Loucy (cell line): ENCODE results near the gene MYL3.

Experiments
- H2AFZ ChIP-seq: fragments of 200-600 bp; sonication (generic); 2 replicates; pipeline ENCODE4 v1.6.0; 2016; ENCODE audit warnings: antibody characterized with exemption, mild to moderate bottlenecking, low read length, moderate library complexity
- H3F3A ChIP-seq: fragments of 200-600 bp; 2 replicates; pipeline ENCODE4 v1.6.0; 2016; ENCODE audit warnings: antibody characterized with exemption, low read depth, mild to moderate bottlenecking
- H3K27me3 ChIP-seq: fragments of 200-600 bp; sonication (generic); 2 replicates; pipeline ENCODE4 v1.6.1; 2014; ENCODE audit warnings: low read length, mild to moderate bottlenecking; ENCODE audit not compliant: insufficient read depth, poor library complexity, severe bottlenecking
- H3K36me3 ChIP-seq: fragments of 200-600 bp; sonication (generic); 2 replicates; pipeline ENCODE4 v1.6.1; 2016; ENCODE audit warnings: low read length; ENCODE audit not compliant: insufficient read depth
- H3K4me1 ChIP-seq: fragments of 200-600 bp; sonication (generic); 2 replicates; pipeline ENCODE4 v1.5.1; 2014; ENCODE audit warnings: low read length, mild to moderate bottlenecking; ENCODE audit not compliant: insufficient read depth, poor library complexity, severe bottlenecking
- H3K4me2 ChIP-seq: fragments of 200-600 bp; sonication (generic); 2 replicates; pipeline ENCODE4 v1.6.0; 2014; ENCODE audit warnings: antibody characterized with exemption, low read length, low read depth, mild to moderate bottlenecking; ENCODE audit not compliant: poor library complexity, severe bottlenecking
- H3K4me3 ChIP-seq: fragments of 200-600 bp; sonication (generic); 2 replicates; pipeline ENCODE4 v1.5.1; 2014; ENCODE audit warnings: low read length, mild to moderate bottlenecking, mixed read lengths; ENCODE audit not compliant: poor library complexity, severe bottlenecking
- H3K79me2 ChIP-seq: fragments of 200-600 bp; sonication (generic); 2 replicates; pipeline ENCODE4 v1.6.1; 2014; ENCODE audit warnings: low read length; ENCODE audit not compliant: insufficient read depth
- H3K9ac ChIP-seq: fragments of 200-600 bp; sonication (generic); 2 replicates; pipeline ENCODE4 v1.6.0; 2014; ENCODE audit warnings: mild to moderate bottlenecking, low read depth, low read length, moderate library complexity; ENCODE audit not compliant: poor library complexity, severe bottlenecking
- H3K9me2 ChIP-seq: fragments of 200-600 bp; sonication (generic); replicated peaks from 2 replicates; pipeline ENCODE4 v1.6.1; 2016; ENCODE audit warnings: low read depth, low read length, mixed read lengths
- H3K9me3 ChIP-seq: fragments of 200-600 bp; sonication (generic); 2 replicates; pipeline ENCODE4 v1.6.1; 2014; ENCODE audit warnings: mild to moderate bottlenecking, antibody characterized with exemption, low read length, low read depth; ENCODE audit not compliant: insufficient read depth
- H4K20me1 ChIP-seq: fragments of 200-600 bp; sonication (generic); 2 replicates; pipeline ENCODE4 v1.6.0; 2014; ENCODE audit warnings: antibody characterized with exemption, low read length, mild to moderate bottlenecking; ENCODE audit not compliant: insufficient read depth, poor library complexity, severe bottlenecking
- EZH2phosphoT487 ChIP-seq: fragments of 200-600 bp; IDR thresholded peaks from 2 replicates; pipeline ENCODE4 v1.6.1; 2018; ENCODE audit warnings: antibody characterized with exemption, mild to moderate bottlenecking, moderate library complexity, borderline replicate concordance
- TF ChIP-seq, protein P1 (sequence below): fragments of 200-600 bp; sonication (generic); conservative IDR thresholded peaks from 2 replicates; pipeline ENCODE4 v1.5.1; 2014; ENCODE audit warnings: mild to moderate bottlenecking, antibody characterized with exemption, low read length

MYL3 gene

GRCh38 chr3:46860810-46861604, 2.2 kb downstream of the MYL3 start:
- no peaks in the 10 kb centered on the region for H4K20me1 ChIP-seq
- no peak overlapping the region for H3K4me3 ChIP-seq
- H3K79me2 ChIP-seq = no peaks in the 10 kb centered on the region
- H3K9ac ChIP-seq = no peak overlapping the region
- H3K9me3 ChIP-seq = no peaks in the 10 kb centered on the region
- no peak overlapping the region for H3K4me2 ChIP-seq
- no peaks in the 10 kb centered on the region for H3K9me2 ChIP-seq
- H3K4me1 ChIP-seq = no peaks in the 10 kb centered on the region
- TF ChIP-seq EZH2phosphoT487 = no peak
- TF ChIP-seq, protein P1, sequence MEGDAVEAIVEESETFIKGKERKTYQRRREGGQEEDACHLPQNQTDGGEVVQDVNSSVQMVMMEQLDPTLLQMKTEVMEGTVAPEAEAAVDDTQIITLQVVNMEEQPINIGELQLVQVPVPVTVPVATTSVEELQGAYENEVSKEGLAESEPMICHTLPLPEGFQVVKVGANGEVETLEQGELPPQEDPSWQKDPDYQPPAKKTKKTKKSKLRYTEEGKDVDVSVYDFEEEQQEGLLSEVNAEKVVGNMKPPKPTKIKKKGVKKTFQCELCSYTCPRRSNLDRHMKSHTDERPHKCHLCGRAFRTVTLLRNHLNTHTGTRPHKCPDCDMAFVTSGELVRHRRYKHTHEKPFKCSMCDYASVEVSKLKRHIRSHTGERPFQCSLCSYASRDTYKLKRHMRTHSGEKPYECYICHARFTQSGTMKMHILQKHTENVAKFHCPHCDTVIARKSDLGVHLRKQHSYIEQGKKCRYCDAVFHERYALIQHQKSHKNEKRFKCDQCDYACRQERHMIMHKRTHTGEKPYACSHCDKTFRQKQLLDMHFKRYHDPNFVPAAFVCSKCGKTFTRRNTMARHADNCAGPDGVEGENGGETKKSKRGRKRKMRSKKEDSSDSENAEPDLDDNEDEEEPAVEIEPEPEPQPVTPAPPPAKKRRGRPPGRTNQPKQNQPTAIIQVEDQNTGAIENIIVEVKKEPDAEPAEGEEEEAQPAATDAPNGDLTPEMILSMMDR = no peak
- H3K36me3 ChIP-seq = no peaks in the 10 kb centered on the region
- no peaks in the 10 kb centered on the region for H3K27me3 ChIP-seq
- H2AFZ ChIP-seq = no peak overlapping the region
- H3F3A ChIP-seq = no peaks in the 10 kb centered on the region

DNA sequence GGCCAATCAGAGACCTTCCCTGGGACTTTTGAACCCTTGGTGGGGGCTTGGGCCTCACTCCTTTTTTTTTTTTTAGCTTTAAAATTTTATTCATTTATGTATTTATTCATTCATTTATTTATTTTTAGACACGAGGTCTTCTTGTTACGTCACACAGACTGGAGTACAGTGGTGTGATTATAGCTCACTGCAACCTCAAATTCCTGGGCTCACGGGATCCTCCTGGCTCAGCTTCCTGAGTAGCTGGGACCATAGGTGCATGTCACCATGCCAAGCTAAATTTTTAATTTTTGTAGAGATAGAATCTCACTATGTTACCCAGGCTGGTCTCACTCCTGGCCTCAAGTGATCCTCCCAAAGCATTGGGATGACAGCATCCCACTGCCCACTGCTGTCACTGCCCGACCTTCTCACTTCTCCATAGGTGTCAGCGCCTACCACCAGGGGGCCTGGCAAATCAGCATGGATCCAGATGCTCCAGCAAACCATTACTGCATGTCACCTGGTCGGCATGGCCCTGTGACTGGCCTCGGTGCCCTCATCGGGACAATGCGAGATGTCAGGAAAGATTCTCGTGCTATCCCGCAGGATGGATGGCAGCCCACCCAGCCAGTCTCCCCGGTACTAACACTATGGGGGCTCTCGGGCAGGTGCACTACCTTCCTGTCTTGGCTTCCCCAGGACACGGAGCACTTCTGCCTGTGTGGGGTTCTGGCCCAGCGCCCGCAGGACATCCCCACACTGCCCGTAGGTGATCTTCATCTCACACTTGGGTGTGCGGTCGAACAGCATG, 3.0 kb downstream of the MYL3 start:
- Histone ChIP-seq H3K9me3 (no peaks in the 10 kb centered on the region), H3K4me1 (no peaks in the 10 kb centered on the region), H3K9ac (no peak overlapping the region), H3K4me2 (no peak overlapping the region), H3K79me2 (no peaks in the 10 kb centered on the region), H3K9me2 (no peaks in the 10 kb centered on the region), H3K4me3 (no peak overlapping the region), H2AFZ (no peak overlapping the region), H3K27me3 (no peaks in the 10 kb centered on the region), H3F3A (no peaks in the 10 kb centered on the region), H3K36me3 (no peaks in the 10 kb centered on the region), H4K20me1 (no peaks in the 10 kb centered on the region)
- no peak for TF ChIP-seq EZH2phosphoT487
- TF ChIP-seq, protein P1 = peak; percentile 62

DNA sequence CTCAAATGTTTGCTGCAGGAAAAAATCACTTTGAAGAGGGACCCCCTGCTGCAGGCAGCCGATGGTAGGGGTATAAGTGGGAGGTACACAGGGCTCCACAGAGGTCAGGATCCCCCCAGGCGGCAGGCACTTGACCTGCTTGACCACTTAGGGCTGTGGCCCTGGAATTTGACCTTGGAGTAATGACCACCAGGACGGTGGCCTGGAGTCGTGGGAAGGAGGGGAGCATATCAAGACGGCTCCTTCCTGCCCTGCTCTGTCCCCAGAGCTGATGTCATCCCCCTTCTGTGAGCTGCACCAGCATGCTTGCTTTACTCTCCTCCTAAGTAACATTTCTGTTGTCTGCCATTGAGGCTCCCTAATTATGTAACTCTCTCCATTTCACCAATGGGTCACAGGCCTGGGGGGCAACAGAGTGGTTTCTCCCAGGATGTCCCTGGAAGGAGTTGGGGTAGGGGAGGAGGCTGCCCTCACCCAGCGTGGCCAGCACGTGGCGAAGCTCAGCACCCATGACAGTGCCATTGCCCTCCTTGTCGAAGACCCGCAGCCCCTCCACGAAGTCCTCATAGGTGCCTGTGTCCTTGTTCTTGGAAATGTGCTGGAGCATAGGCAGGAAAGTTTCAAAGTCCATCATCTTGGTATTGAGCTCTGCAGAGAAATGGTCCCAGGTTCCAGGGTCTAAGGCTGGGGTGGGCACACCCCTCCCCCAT, 4.1 kb downstream of the MYL3 start:
- Histone ChIP-seq H3K79me2 (no peaks in the 10 kb centered on the region), H3K4me3 (no peak overlapping the region), H3K36me3 (no peaks in the 10 kb centered on the region), H3K4me2 (no peak overlapping the region), H3K27me3 (no peaks in the 10 kb centered on the region), H3K9me2 (no peaks in the 10 kb centered on the region), H4K20me1 (no peaks in the 10 kb centered on the region), H2AFZ (no peak overlapping the region), H3F3A (no peaks in the 10 kb centered on the region), H3K4me1 (no peaks in the 10 kb centered on the region), H3K9ac (no peak overlapping the region), H3K9me3 (no peaks in the 10 kb centered on the region)
- no peak for TF ChIP-seq EZH2phosphoT487
- TF ChIP-seq, protein P1 = no peak
